HepG2 (cell line): ENCODE data around the gene GGA1. TPM values are rescaled to one million over a fixed set of nuclear protein-coding genes. Genes with fewer than 3 reads are reported as not detected.

Experiments used
- ARNT2 ChIP-seq: sonication (generic); formaldehyde crosslinking; IDR thresholded peaks from 2 replicates; pipeline ENCODE4 v1.8.0; 2022; ENCODE audit warnings: mild to moderate bottlenecking, low read depth, missing genetic modification reagents, moderate library complexity
- ATRX ChIP-seq: sonication (generic); formaldehyde crosslinking; IDR thresholded peaks from 2 replicates; pipeline ENCODE4 v1.4.0; 2020; ENCODE audit warnings: missing genetic modification reagents, borderline replicate concordance
- BCL6 ChIP-seq: IDR thresholded peaks from 2 replicates; pipeline ENCODE4 v1.6.1; 2016; ENCODE audit warnings: missing genetic modification reagents, missing compliant biosample characterization
- BRCA1 ChIP-seq: sonication (generic); formaldehyde crosslinking; IDR thresholded peaks from 2 replicates; pipeline ENCODE4 v1.4.0; 2020; ENCODE audit warnings: missing genetic modification reagents
- HNRNPLL ChIP-seq: fragments of 200-400 bp; formaldehyde crosslinking; IDR thresholded peaks from 2 replicates; pipeline ENCODE4 v1.6.1; 2017; ENCODE audit warnings: mild to moderate bottlenecking, low read depth, low read length; ENCODE audit not compliant: poor library complexity, severe bottlenecking
- KAT8 ChIP-seq: IDR thresholded peaks from 2 replicates; pipeline ENCODE4 v1.6.1; 2016; ENCODE audit warnings: missing genetic modification reagents, missing compliant biosample characterization
- NRL ChIP-seq: sonication (generic); formaldehyde crosslinking; IDR thresholded peaks from 2 replicates; pipeline ENCODE4 v1.5.0; 2020; ENCODE audit warnings: missing genetic modification reagents, mild to moderate bottlenecking, moderate library complexity, borderline replicate concordance
- PHF20 ChIP-seq: sonication (generic); formaldehyde crosslinking; IDR thresholded peaks from 2 replicates; pipeline ENCODE4 v1.5.0; 2020; ENCODE audit warnings: mild to moderate bottlenecking, missing genetic modification reagents
- REPIN1 ChIP-seq: sonication (generic); formaldehyde crosslinking; IDR thresholded peaks from 2 replicates; pipeline ENCODE4 v1.8.0; 2022; ENCODE audit warnings: missing genetic modification reagents, low read depth, mild to moderate bottlenecking, borderline replicate concordance
- ZNF34 ChIP-seq: sonication (generic); formaldehyde crosslinking; IDR thresholded peaks from 2 replicates; pipeline ENCODE4 v1.4.0; 2020; ENCODE audit warnings: mild to moderate bottlenecking, missing genetic modification reagents, borderline replicate concordance
- ZNF550 ChIP-seq: sonication (generic); formaldehyde crosslinking; IDR thresholded peaks from 2 replicates; pipeline ENCODE4 v1.4.0; 2020; ENCODE audit warnings: mild to moderate bottlenecking, missing genetic modification reagents, borderline replicate concordance
- ZNF83 ChIP-seq: sonication (generic); formaldehyde crosslinking; IDR thresholded peaks from 2 replicates; pipeline ENCODE4 v1.4.0; 2020; ENCODE audit warnings: missing genetic modification reagents, mild to moderate bottlenecking, borderline replicate concordance
- ZSCAN12 ChIP-seq: sonication (generic); formaldehyde crosslinking; IDR thresholded peaks from 2 replicates; pipeline ENCODE4 v1.9.0; 2021; ENCODE audit warnings: mild to moderate bottlenecking, missing genetic modification reagents
- polyA plus RNA-seq, 8 experiments: library from polyadenylated mRNA; depleted of rRNA in 3 of 8; stranded (reverse) in 7 of 8; unstranded in 1 of 8; fragments of >200 nt; fragmentation: Illumina TruSeq in 4 of 8; extraction: Trizol in 4 of 8; gene quantifications; 2 replicates each; pipeline versions ENCODE4 v1.2.1 to v1.2.3, GENCODE V29; 2011 to 2016; ENCODE audit warnings: low read depth in 4 of 8, missing spikeins in 1 of 8, mixed read lengths in 1 of 8; ENCODE audit not compliant: insufficient read depth in 1 of 8
- total RNA-seq, 5 experiments: library from RNA; depleted of rRNA; stranded (reverse); fragments of >200 nt; fragmentation: Illumina TruSeq; extraction: Trizol; gene quantifications; 2 replicates each; pipeline ENCODE4 v1.2.3, GENCODE V29; 2016; ENCODE audit warnings: low read depth in 1 of 5
- TF ChIP-seq, protein P1 (sequence below): sonication (generic); formaldehyde crosslinking; IDR thresholded peaks from 2 replicates; pipeline ENCODE4 v1.4.0; 2020; ENCODE audit warnings: missing genetic modification reagents, borderline replicate concordance
- TF ChIP-seq, protein P2 (sequence below): sonication (generic); formaldehyde crosslinking; IDR thresholded peaks from 2 replicates; pipeline ENCODE4 v1.4.0; 2020; ENCODE audit warnings: missing genetic modification reagents, borderline replicate concordance
- TF ChIP-seq, protein P3 (sequence below): sonication (generic); formaldehyde crosslinking; IDR thresholded peaks from 2 replicates; pipeline ENCODE4 v1.4.0; 2020; ENCODE audit warnings: missing genetic modification reagents
- TF ChIP-seq, protein P4 (sequence below): sonication (generic); formaldehyde crosslinking; IDR thresholded peaks from 2 replicates; pipeline ENCODE4 v1.4.0; 2020; ENCODE audit warnings: mild to moderate bottlenecking, missing genetic modification reagents
- TF ChIP-seq, protein P5 (sequence below): sonication (generic); formaldehyde crosslinking; IDR thresholded peaks from 2 replicates; pipeline ENCODE4 v1.8.1; 2023; ENCODE audit warnings: mild to moderate bottlenecking, inconsistent platforms, moderate library complexity, missing genetic modification reagents, borderline replicate concordance

The GGA1 gene
- total and polyA plus RNA-seq, 2 of the 13 experiments (the other 11 are each of a cell fraction or from before 2014, with no cell fraction given): 29.1 to 87.2 TPM

DNA sequence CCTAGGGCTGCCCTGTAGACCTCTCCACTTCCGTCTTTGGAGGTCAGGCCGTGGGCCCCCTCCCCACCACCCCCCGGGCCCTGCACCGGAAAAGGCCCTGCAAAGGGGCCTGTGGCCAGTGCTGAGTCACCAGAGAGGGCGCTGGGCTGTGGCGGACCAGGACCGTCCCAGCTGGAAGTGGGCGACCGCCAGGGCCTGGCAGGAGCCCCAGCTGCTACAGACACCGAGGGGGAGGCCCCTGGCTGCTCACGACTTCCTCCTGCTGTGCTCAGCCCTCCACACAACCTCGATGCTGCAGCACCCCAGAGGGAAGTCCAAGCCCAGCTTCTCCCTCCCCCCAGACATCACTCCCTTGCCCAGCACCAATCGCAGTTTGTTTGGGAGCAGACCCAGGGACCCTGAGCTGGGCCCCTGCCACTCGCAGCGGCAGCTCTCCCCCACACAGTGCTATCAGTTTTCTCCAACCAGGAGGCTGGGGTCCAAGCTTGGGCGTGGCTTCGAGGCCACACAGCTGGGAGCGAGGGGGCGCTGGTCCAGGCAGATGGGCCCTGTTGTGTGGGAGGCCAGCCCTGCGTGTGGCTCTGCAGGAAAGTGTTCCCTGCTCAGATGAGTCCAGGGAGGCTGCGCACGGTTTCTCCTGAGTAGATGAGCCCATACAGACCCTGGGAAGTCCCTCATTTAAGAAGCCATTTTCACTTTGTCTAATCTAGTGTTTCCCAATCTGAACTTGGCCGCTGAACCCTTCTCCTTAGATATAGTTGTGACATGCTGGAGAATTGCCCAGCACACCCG lies 25.2 kb downstream of the GGA1 start (continued):
- no peak for TF ChIP-seq ZNF34
- no peak for TF ChIP-seq ARNT2 (CRISPR knock-in tag)
- no peak for TF ChIP-seq ZSCAN12 (CRISPR knock-in tag)
- TF ChIP-seq PHF20 (CRISPR knock-in tag): peak; percentile 31; the same call in 1 of the 2 replicates
- no peak for TF ChIP-seq ZNF83 (CRISPR knock-in tag)
- TF ChIP-seq, protein P1, sequence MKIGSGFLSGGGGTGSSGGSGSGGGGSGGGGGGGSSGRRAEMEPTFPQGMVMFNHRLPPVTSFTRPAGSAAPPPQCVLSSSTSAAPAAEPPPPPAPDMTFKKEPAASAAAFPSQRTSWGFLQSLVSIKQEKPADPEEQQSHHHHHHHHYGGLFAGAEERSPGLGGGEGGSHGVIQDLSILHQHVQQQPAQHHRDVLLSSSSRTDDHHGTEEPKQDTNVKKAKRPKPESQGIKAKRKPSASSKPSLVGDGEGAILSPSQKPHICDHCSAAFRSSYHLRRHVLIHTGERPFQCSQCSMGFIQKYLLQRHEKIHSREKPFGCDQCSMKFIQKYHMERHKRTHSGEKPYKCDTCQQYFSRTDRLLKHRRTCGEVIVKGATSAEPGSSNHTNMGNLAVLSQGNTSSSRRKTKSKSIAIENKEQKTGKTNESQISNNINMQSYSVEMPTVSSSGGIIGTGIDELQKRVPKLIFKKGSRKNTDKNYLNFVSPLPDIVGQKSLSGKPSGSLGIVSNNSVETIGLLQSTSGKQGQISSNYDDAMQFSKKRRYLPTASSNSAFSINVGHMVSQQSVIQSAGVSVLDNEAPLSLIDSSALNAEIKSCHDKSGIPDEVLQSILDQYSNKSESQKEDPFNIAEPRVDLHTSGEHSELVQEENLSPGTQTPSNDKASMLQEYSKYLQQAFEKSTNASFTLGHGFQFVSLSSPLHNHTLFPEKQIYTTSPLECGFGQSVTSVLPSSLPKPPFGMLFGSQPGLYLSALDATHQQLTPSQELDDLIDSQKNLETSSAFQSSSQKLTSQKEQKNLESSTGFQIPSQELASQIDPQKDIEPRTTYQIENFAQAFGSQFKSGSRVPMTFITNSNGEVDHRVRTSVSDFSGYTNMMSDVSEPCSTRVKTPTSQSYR (CRISPR knock-in tag): peak; percentile 27
- no peak for TF ChIP-seq ZNF550 (CRISPR knock-in tag)
- TF ChIP-seq BCL6 (CRISPR knock-in tag): no peak; the same call in 1 of the 2 replicates
- TF ChIP-seq, protein P2, sequence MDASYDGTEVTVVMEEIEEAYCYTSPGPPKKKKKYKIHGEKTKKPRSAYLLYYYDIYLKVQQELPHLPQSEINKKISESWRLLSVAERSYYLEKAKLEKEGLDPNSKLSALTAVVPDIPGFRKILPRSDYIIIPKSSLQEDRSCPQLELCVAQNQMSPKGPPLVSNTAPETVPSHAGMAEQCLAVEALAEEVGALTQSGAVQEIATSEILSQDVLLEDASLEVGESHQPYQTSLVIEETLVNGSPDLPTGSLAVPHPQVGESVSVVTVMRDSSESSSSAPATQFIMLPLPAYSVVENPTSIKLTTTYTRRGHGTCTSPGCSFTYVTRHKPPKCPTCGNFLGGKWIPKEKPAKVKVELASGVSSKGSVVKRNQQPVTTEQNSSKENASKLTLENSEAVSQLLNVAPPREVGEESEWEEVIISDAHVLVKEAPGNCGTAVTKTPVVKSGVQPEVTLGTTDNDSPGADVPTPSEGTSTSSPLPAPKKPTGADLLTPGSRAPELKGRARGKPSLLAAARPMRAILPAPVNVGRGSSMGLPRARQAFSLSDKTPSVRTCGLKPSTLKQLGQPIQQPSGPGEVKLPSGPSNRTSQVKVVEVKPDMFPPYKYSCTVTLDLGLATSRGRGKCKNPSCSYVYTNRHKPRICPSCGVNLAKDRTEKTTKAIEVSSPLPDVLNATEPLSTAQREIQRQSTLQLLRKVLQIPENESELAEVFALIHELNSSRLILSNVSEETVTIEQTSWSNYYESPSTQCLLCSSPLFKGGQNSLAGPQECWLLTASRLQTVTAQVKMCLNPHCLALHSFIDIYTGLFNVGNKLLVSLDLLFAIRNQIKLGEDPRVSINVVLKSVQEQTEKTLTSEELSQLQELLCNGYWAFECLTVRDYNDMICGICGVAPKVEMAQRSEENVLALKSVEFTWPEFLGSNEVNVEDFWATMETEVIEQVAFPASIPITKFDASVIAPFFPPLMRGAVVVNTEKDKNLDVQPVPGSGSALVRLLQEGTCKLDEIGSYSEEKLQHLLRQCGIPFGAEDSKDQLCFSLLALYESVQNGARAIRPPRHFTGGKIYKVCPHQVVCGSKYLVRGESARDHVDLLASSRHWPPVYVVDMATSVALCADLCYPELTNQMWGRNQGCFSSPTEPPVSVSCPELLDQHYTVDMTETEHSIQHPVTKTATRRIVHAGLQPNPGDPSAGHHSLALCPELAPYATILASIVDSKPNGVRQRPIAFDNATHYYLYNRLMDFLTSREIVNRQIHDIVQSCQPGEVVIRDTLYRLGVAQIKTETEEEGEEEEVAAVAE (CRISPR knock-in tag): no peak
- TF ChIP-seq BRCA1 (CRISPR knock-in tag): no peak
- TF ChIP-seq, protein P3, sequence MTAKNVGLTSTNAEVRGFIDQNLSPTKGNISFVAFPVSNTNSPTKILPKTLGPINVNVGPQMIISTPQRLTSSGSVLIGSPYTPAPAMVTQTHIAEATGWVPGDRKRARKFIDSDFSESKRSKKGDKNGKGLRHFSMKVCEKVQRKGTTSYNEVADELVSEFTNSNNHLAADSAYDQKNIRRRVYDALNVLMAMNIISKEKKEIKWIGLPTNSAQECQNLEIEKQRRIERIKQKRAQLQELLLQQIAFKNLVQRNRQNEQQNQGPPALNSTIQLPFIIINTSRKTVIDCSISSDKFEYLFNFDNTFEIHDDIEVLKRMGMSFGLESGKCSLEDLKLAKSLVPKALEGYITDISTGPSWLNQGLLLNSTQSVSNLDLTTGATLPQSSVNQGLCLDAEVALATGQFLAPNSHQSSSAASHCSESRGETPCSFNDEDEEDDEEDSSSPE (CRISPR knock-in tag): no peak
- peak; percentile 4 for TF ChIP-seq HNRNPLL
- TF ChIP-seq, protein P4, sequence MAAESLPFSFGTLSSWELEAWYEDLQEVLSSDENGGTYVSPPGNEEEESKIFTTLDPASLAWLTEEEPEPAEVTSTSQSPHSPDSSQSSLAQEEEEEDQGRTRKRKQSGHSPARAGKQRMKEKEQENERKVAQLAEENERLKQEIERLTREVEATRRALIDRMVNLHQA (CRISPR knock-in tag): no peak
- TF ChIP-seq ATRX (CRISPR knock-in tag): no peak
- TF ChIP-seq NRL: peak; percentile 17; the same call in 1 of the 2 replicates
- TF ChIP-seq, protein P5, sequence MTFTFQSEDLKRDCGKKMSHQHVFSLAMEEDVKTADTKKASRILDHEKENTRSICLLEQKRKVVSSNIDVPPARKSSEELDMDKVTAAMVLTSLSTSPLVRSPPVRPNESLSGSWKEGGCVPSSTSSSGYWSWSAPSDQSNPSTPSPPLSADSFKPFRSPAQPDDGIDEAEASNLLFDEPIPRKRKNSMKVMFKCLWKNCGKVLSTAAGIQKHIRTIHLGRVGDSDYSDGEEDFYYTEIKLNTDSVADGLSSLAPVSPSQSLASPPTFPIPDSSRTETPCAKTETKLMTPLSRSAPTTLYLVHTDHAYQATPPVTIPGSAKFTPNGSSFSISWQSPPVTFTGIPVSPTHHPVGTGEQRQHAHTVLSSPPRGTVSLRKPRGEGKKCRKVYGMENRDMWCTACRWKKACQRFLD (CRISPR knock-in tag): no peak
- TF ChIP-seq KAT8 (CRISPR knock-in tag): 0 out of 2 replicates have a peak, but pooled peaks have one; percentile 26
- peak; percentile 66; the same call in 1 of the 2 replicates for TF ChIP-seq REPIN1 (CRISPR knock-in tag)
